Thoracic aorta (tissue), 2 donors: ENCODE data around the gene MYADM. TPM values are rescaled to one million over a fixed set of nuclear protein-coding genes. Genes with fewer than 3 reads are reported as not detected.

Experiments used
- ATAC-seq: fragments of 150-250 bp; one replicate; pipeline ENCODE4 v1.8.0; 2017; ENCODE audit warnings: low read depth; ENCODE audit not compliant: insufficient number of reproducible peaks, low FRiP score
- DNase-seq: peaks from one replicate; pipeline ENCODE4 v3.0.0-alpha.2; 2020; ENCODE audit warnings: low spot score
- H3K27ac ChIP-seq, 2 donors: fragments of 200-600 bp; sonication (generic); 1 replicate in 1 of 2; 2 replicates in 1 of 2; pipeline ENCODE4 v1.5.1; 2016; ENCODE audit warnings: mild to moderate bottlenecking in 2 of 2, moderate library complexity in 2 of 2
- H3K27me3 ChIP-seq: fragments of 200-600 bp; sonication (generic); replicated peaks from 2 replicates; pipeline ENCODE4 v1.6.0; 2016; ENCODE audit warnings: mild to moderate bottlenecking; ENCODE audit not compliant: insufficient read depth
- H3K36me3 ChIP-seq: fragments of 200-600 bp; sonication (generic); one replicate; pipeline ENCODE4 v1.5.1; 2016
- H3K4me1 ChIP-seq, 2 donors: fragments of 200-600 bp; sonication (generic); 1 replicate in 1 of 2; 2 replicates in 1 of 2; pipeline versions ENCODE4 v1.5.1 to v1.6.0; 2016; ENCODE audit warnings: low read depth in 2 of 2, mild to moderate bottlenecking in 1 of 2; ENCODE audit not compliant: control insufficient read depth in 1 of 2
- H3K4me3 ChIP-seq: fragments of 200-600 bp; sonication (generic); 2 replicates; pipeline ENCODE4 v1.5.1; 2016; ENCODE audit warnings: mild to moderate bottlenecking
- H3K9me3 ChIP-seq: fragments of 200-600 bp; sonication (generic); 2 replicates; pipeline ENCODE4 v1.5.1; 2016
- total RNA-seq, 2 donors: library from RNA; depleted of rRNA; stranded (reverse); fragments of >200 nt; gene quantifications; one replicate each; pipeline versions ENCODE4 v1.1.0 to v1.2.3, GENCODE V29; 2016
- TF ChIP-seq, protein P1 (sequence below): fragments of 200-600 bp; sonication (generic); IDR thresholded peaks from one replicate; pipeline ENCODE4 v1.5.1; 2019; ENCODE audit warnings: antibody characterized with exemption

Gene MYADM
- total RNA-seq, 2 donors from 2014 or later, result 151 to 300 TPM

DNA sequence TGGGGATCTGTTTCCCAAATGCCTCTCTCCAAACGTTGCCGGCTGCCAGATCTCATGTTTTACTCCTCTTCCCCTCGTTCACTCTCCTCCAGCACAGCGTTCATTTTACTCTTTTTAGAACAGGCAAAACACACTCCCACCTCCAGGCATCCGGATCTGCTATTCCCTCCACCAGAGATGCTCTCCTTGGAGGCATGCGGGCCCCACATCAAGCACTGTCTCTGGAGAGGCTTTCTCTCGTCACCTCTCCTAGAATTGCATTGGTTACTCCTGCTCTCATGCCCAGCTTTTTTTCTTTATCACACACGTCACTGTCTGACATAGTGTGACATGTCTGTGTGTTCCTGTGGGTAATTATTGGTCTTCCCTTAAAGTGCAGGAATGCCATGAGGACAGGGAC lies 20.1 kb upstream of the MYADM start:
- H3K9me3 ChIP-seq, result no peaks in the 10 kb centered on the region
- ATAC-seq, result no peak
- TF ChIP-seq, protein P1, sequence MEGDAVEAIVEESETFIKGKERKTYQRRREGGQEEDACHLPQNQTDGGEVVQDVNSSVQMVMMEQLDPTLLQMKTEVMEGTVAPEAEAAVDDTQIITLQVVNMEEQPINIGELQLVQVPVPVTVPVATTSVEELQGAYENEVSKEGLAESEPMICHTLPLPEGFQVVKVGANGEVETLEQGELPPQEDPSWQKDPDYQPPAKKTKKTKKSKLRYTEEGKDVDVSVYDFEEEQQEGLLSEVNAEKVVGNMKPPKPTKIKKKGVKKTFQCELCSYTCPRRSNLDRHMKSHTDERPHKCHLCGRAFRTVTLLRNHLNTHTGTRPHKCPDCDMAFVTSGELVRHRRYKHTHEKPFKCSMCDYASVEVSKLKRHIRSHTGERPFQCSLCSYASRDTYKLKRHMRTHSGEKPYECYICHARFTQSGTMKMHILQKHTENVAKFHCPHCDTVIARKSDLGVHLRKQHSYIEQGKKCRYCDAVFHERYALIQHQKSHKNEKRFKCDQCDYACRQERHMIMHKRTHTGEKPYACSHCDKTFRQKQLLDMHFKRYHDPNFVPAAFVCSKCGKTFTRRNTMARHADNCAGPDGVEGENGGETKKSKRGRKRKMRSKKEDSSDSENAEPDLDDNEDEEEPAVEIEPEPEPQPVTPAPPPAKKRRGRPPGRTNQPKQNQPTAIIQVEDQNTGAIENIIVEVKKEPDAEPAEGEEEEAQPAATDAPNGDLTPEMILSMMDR, result no peak
- H3K4me3 ChIP-seq, result no peak overlapping the region
- no peak for DNase-seq
- H3K36me3 ChIP-seq, result no peaks in the 10 kb centered on the region
- H3K27me3 ChIP-seq, result no peaks in the 10 kb centered on the region
- no peak overlapping the region for H3K27ac ChIP-seq
- H3K4me1 ChIP-seq, result peaks cover 0 to 4% of the 10 kb centered on the region in 2 donors

DNA sequence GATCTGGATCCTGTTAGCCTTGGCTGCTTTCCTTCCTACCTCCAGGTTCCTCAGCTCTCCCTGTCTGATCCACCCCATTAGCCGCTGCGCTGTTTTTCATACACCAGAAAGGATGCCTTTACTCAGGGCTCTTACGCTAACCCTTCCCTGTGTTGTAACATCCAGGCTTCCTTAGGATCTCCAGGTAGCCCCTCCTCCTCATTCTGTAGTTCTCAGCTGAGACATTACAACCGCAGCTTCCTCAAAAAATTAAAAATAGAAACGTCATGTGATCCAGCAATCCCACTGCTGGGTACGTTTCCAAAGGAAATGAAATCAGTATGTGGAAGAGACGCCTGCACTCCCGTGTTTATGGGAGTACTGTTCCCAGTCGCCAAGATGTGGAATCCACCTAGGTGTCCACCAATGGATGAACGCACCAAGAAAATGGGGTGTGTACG lies 18.4 kb upstream of the MYADM start:
- TF ChIP-seq, protein P1, result no peak
- Histone ChIP-seq H3K4me1 (peaks cover 0 to 4% of the 10 kb centered on the region in 2 donors), H3K4me3 (no peak overlapping the region), H3K27me3 (no peaks in the 10 kb centered on the region), H3K27ac (no peak overlapping the region), H3K9me3 (no peaks in the 10 kb centered on the region), H3K36me3 (no peaks in the 10 kb centered on the region)
- DNase-seq (no peak), ATAC-seq (no peak)

DNA sequence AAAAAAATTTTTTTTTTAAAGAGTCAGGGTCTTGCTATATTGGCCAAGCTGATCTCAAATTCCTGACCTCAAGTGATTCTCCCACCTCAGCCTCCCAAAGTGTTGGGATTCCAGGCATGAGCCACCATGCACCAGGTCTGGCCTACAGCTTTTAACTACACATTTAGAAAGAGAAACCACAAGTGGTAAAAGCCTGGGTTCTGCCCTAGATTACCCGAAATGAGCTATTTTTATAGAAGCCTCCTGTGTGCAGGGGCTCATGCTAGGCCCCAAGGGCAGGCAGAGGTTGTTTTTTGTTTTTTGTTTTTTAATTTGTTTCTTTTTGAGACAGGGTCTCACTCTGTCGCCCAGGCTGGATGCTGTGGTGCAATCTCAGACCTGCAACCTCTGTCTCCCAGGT lies 14.0 kb upstream of the MYADM start:
- H3K36me3 ChIP-seq, result no peaks in the 10 kb centered on the region
- no peaks in the 10 kb centered on the region for H3K27me3 ChIP-seq
- H3K4me3 ChIP-seq, result no peak overlapping the region
- DNase-seq, result no peak
- peaks cover 0 to 4% of the 10 kb centered on the region in 2 donors for H3K4me1 ChIP-seq
- no peaks in the 10 kb centered on the region for H3K9me3 ChIP-seq
- ATAC-seq, result no peak
- H3K27ac ChIP-seq, result no peak overlapping the region
- TF ChIP-seq, protein P1, result no peak

DNA sequence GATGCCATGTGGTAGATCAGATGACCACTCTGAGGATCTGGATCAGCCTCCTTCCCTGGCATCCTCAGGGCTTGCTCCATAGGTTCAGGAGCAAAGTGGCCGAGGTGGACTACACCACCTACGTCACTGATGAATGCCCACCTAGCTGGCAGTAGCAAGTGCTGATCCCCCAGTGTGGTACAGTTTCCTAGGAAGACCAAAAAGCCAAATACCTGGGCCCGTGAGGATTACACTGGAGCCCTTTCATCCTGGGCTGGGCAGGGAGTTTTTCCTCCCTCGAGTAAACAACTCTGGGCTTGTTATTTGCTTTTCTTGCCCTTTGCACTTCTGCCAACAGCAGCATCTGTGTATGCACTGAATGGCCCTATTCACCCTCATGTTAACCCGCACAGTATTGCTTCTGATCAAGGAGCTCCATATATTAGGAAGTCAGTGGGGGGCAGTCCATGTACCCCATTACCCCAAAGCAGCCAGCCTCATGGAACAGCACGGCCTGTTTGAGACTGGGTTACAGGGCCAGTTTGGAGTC lies 3.3 kb upstream of the MYADM start:
- Histone ChIP-seq H3K27me3 (no peaks in the 10 kb centered on the region), H3K4me3 (no peak overlapping the region), H3K4me1 (peaks cover 13 to 18% of the 10 kb centered on the region in 2 donors), H3K9me3 (no peaks in the 10 kb centered on the region), H3K27ac (no peak overlapping the region), H3K36me3 (no peaks in the 10 kb centered on the region)
- no peak for ATAC-seq
- no peak for DNase-seq
- TF ChIP-seq, protein P1, result no peak

DNA sequence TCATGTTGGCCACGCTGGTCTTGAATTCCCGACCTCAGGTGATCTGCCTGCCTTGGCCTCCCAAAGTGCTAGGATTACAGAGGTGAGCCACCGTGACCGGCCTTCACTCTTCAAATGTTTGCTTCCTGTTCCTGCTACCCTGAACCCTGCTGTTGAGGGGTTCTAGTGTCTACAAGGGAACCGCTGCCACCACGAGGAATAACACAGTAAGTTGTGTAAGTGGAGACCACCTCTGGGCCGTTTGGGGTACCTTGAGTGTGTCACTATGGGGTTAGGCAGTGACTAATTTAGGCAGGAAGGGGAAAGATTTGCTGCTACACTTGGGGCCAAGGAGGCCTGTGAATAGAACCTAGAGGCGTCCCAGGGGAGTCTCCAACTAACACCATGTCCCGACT lies 2.2 kb upstream of the MYADM start:
- no peak for DNase-seq
- Histone ChIP-seq H3K36me3 (no peaks in the 10 kb centered on the region), H3K4me3 (peak overlapping the region; percentile 88), H3K27ac (peak overlapping the region; percentile 40 to 97), H3K4me1 (peaks cover 17 to 22% of the 10 kb centered on the region in 2 donors), H3K27me3 (no peaks in the 10 kb centered on the region), H3K9me3 (no peaks in the 10 kb centered on the region)
- TF ChIP-seq, protein P1, result no peak
- no peak for ATAC-seq
